ENCODE measurements around the gene KLK3. TPM values are rescaled to one million over a fixed set of nuclear protein-coding genes. Genes with fewer than 3 reads are reported as not detected.

KLK3 gene
- total and polyA plus RNA-seq, 2 of the 4 experiments (the other 2 are of a cell fraction) = not detected

GRCh38 chr19:50835785-50836542 is 18.8 kb upstream of the KLK3 start:
- DNase-seq (peak; percentile 45), ATAC-seq (ENCODE audit: low read depth) (peak; percentile 97)
- Histone ChIP-seq H3K4me3 (ENCODE audit: insufficient read depth, low read depth, low read length) (peak overlapping the region; percentile 69), H3K9me3 (ENCODE audit: control insufficient read depth, insufficient read depth, low read length) (no peaks in the 10 kb centered on the region), H4K5ac (ENCODE audit: low read depth, low read length) (peak overlapping the region; percentile 16; the same call in 1 of the 2 replicates), H3K36me3 (ENCODE audit: control insufficient read depth, insufficient read depth, low read length) (no peaks in the 10 kb centered on the region), H2BK15ac (ENCODE audit: low read depth, low read length) (no peak overlapping the region), H3K27me3 (ENCODE audit: control insufficient read depth, insufficient read depth, low read length) (no peaks in the 10 kb centered on the region), H2AFZ (replicated peaks; ENCODE audit: low read length, poor library complexity) (peak overlapping the region; percentile 94), H3K27ac (ENCODE audit: insufficient read depth, low read length) (no peak overlapping the region; the same call in 1 of the 2 replicates), H2BK5ac (ENCODE audit: low read depth, low read length, poor library complexity, severe bottlenecking) (no peak overlapping the region), H2AK5ac (ENCODE audit: low read depth, low read length) (no peak overlapping the region), H3K14ac (replicated peaks; ENCODE audit: low read depth, low read length) (no peak overlapping the region), H3K56ac (ENCODE audit: extremely low read depth, insufficient read depth, low read length) (no peak overlapping the region), H3K9ac (ENCODE audit: low read depth, low read length) (peak overlapping the region; percentile 54), H3K4me1 (ENCODE audit: control insufficient read depth, insufficient read depth, low read length) (no peaks in the 10 kb centered on the region), H4K20me1 (ENCODE audit: insufficient read depth, low read length) (no peaks in the 10 kb centered on the region), H2AK9ac (replicated peaks; ENCODE audit: low read depth, low read length, poor library complexity) (peak overlapping the region; percentile 17), H4K91ac (ENCODE audit: insufficient read depth, low read depth, low read length) (no peak overlapping the region), H3K9me1 (ENCODE audit: insufficient read depth, low read length) (no peaks in the 10 kb centered on the region), H3K4me2 (ENCODE audit: low read depth, low read length) (peak overlapping the region; percentile 91), H2BK20ac (ENCODE audit: low read depth, low read length) (no peak overlapping the region), H3K4ac (ENCODE audit: low read depth, low read length) (peak overlapping the region; percentile 55; the same call in 1 of the 2 replicates), H3K23ac (ENCODE audit: low read depth, low read length) (no peak overlapping the region; the same call in 1 of the 2 replicates), H3K18ac (ENCODE audit: low read depth, low read length) (peak overlapping the region; percentile 2; the same call in 1 of the 2 replicates), H2BK120ac (ENCODE audit: low read depth, low read length) (no peak overlapping the region), H4K8ac (ENCODE audit: low read depth in 2 of 2, low read length in 2 of 2) (peak overlapping the region; percentile 41 to 86; a peak in 2 of 4 replicates), H3K79me1 (ENCODE audit: low read depth in 1 of 2, low read length in 2 of 2) (no peaks in the 10 kb centered on the region)
- intact Hi-C loops (cut with micrococcal nuclease) = no loop called here
- dilution Hi-C loops (cut with HindIII; ENCODE audit: low sequenced_read_pairs, unreplicated experiment) = no loop called here
- in situ Hi-C loops (cut with MboI; ENCODE audit: low sequenced_read_pairs) = no loop called here
- ChIA-PET CTCF (no interaction called here), POLR2A (ENCODE audit: unreplicated experiment) (no interaction called here)
- peak; percentile 72 for TF ChIP-seq MAZ (IDR thresholded peaks at IDR 0.05; ENCODE audit: borderline replicate concordance, low read depth, low read length)
- no peak for TF ChIP-seq CEBPB (IDR thresholded peaks at IDR 0.05; ENCODE audit: low read depth, low read length)
- no peak for TF ChIP-seq BHLHE40 (IDR thresholded peaks at IDR 0.05; ENCODE audit: low read depth, low read length)
- TF ChIP-seq MXI1 (IDR thresholded peaks at IDR 0.05; ENCODE audit: borderline replicate concordance, low read depth, low read length) = no peak
- TF ChIP-seq POLR2A (IDR thresholded peaks at IDR 0.05; ENCODE audit: low read depth, low read length) = no peak
- TF ChIP-seq USF2 (IDR thresholded peaks at IDR 0.05; ENCODE audit: low read depth, low read length) = no peak
- no TSS peak for BruUV-seq (replicated peaks)
- WGBS, 2 experiments (ENCODE audit: extremely low coverage in 2 of 2, insufficient read length in 1 of 2) = 14% methylated on average over 8 of the region's 67 CpGs; no CpG with 5 or more reads in 1 of the 2 experiments
